Measurements from ENCODE around the gene FMOD. TPM values are rescaled to one million over a fixed set of nuclear protein-coding genes. Genes with fewer than 3 reads are reported as not detected.

Gene FMOD
- total RNA-seq: not detected
- 0 reads per million in 2 donors for total RNA-seq

GRCh38 chr1:203351037-203351625 lies at the start of gene FMOD:
TSS of gene FMOD (minus strand) at chr1:203351122. CDS start at chr1:203348270, 2,852 bp downstream.
- peak; percentile 36 for ATAC-seq
- no peak for DNase-seq
- H3K4me1 Mint-ChIP-seq: peaks cover 5% of the 10 kb centered on the region
- H3K9me3 ChIP-seq (ENCODE audit: control insufficient read depth, low read length, poor library complexity, severe bottlenecking): no peaks in the 10 kb centered on the region
- peaks cover 4% of the 10 kb centered on the region for H3K36me3 Mint-ChIP-seq (ENCODE audit: low read depth)
- no peak within 1 kb of the TSS for H3K27ac Mint-ChIP-seq
- no peak within 1 kb of the TSS for H3K4me3 Mint-ChIP-seq
- H3K27me3 Mint-ChIP-seq: peaks cover 82% of the 10 kb centered on the region

- Mint-ChIP-seq H3K4me3 (no peak overlapping the region), H3K27ac (no peak overlapping the region), H3K27me3 (peaks cover 49% of the 10 kb centered on the region), H3K36me3 (ENCODE audit: low read depth) (peaks cover 9% of the 10 kb centered on the region), H3K4me1 (peaks cover 4% of the 10 kb centered on the region)
- no peaks in the 10 kb centered on the region for H3K9me3 ChIP-seq (ENCODE audit: control insufficient read depth, low read length, poor library complexity, severe bottlenecking)
- no peak for ATAC-seq
- no peak for DNase-seq
These were observed 45.8 kb upstream of the FMOD start for GRCh38 chr1:203396595-203397194.

- H3K36me3 Mint-ChIP-seq (ENCODE audit: low read depth): peaks cover 4% of the 10 kb centered on the region
- DNase-seq (no peak), ATAC-seq (no peak)
- no peaks in the 10 kb centered on the region for H3K9me3 ChIP-seq (ENCODE audit: control insufficient read depth, low read length, poor library complexity, severe bottlenecking)
- no peaks in the 10 kb centered on the region for H3K4me1 Mint-ChIP-seq
- no peak overlapping the region for H3K27ac Mint-ChIP-seq
- H3K4me3 Mint-ChIP-seq: no peak overlapping the region
- peaks cover 40% of the 10 kb centered on the region for H3K27me3 Mint-ChIP-seq
These were observed 44.8 kb upstream of the FMOD start for GRCh38 chr1:203395751-203396150.

- ATAC-seq: no peak
- Mint-ChIP-seq H3K4me3 (no peak overlapping the region), H3K4me1 (peaks cover 3% of the 10 kb centered on the region), H3K36me3 (ENCODE audit: low read depth) (peaks cover 2% of the 10 kb centered on the region), H3K27ac (no peak overlapping the region), H3K27me3 (peaks cover 25% of the 10 kb centered on the region)
- no peak for DNase-seq
- no peaks in the 10 kb centered on the region for H3K9me3 ChIP-seq (ENCODE audit: control insufficient read depth, low read length, poor library complexity, severe bottlenecking)
These were observed 39.4 kb upstream of the FMOD start for GRCh38 chr1:203390298-203390697.

- ATAC-seq (no peak), DNase-seq (no peak)
- H3K27ac Mint-ChIP-seq: no peak overlapping the region
- H3K36me3 Mint-ChIP-seq (ENCODE audit: low read depth): peaks cover 2% of the 10 kb centered on the region
- no peak overlapping the region for H3K4me3 Mint-ChIP-seq
- H3K27me3 Mint-ChIP-seq: peaks cover 34% of the 10 kb centered on the region
- peaks cover 3% of the 10 kb centered on the region for H3K4me1 Mint-ChIP-seq
- H3K9me3 ChIP-seq (ENCODE audit: control insufficient read depth, low read length, poor library complexity, severe bottlenecking): no peaks in the 10 kb centered on the region
These were observed 37.8 kb upstream of the FMOD start for GRCh38 chr1:203388683-203389082.

GRCh38 chr1:203382026-203382425 lies 31.1 kb upstream of the FMOD start:
- peaks cover 40% of the 10 kb centered on the region for H3K27me3 Mint-ChIP-seq
- H3K9me3 ChIP-seq (ENCODE audit: control insufficient read depth, low read length, poor library complexity, severe bottlenecking): no peaks in the 10 kb centered on the region
- ATAC-seq (no peak), DNase-seq (no peak)
- H3K4me1 Mint-ChIP-seq: peaks cover 3% of the 10 kb centered on the region
- H3K27ac Mint-ChIP-seq: no peak overlapping the region
- H3K4me3 Mint-ChIP-seq: no peak overlapping the region
- H3K36me3 Mint-ChIP-seq (ENCODE audit: low read depth): peaks cover 5% of the 10 kb centered on the region

GRCh38 chr1:203381151-203381751 lies 30.3 kb upstream of the FMOD start:
- H3K36me3 Mint-ChIP-seq (ENCODE audit: low read depth): peaks cover 5% of the 10 kb centered on the region
- ATAC-seq: peak; percentile 55

GRCh38 chr1:203380420-203381150 lies 29.7 kb upstream of the FMOD start:
- H3K9me3 ChIP-seq (ENCODE audit: control insufficient read depth, low read length, poor library complexity, severe bottlenecking): no peaks in the 10 kb centered on the region
- Mint-ChIP-seq H3K27ac (no peak overlapping the region), H3K27me3 (peaks cover 38% of the 10 kb centered on the region), H3K4me1 (peaks cover 2% of the 10 kb centered on the region), H3K36me3 (ENCODE audit: low read depth) (peaks cover 5% of the 10 kb centered on the region), H3K4me3 (no peak overlapping the region)
- no peak for ATAC-seq
- DNase-seq: no peak

More at GRCh38 chr1:203381151-203381751, 30.3 kb upstream of the FMOD start:
- Mint-ChIP-seq H3K27ac (no peak overlapping the region), H3K27me3 (peaks cover 40% of the 10 kb centered on the region), H3K4me1 (peaks cover 3% of the 10 kb centered on the region), H3K4me3 (no peak overlapping the region)
- no peak for DNase-seq
- no peaks in the 10 kb centered on the region for H3K9me3 ChIP-seq (ENCODE audit: control insufficient read depth, low read length, poor library complexity, severe bottlenecking)

GRCh38 chr1:203379825-203380224 lies 28.9 kb upstream of the FMOD start:
- ATAC-seq (no peak), DNase-seq (no peak)
- no peaks in the 10 kb centered on the region for H3K9me3 ChIP-seq (ENCODE audit: control insufficient read depth, low read length, poor library complexity, severe bottlenecking)
- Mint-ChIP-seq H3K27me3 (peaks cover 35% of the 10 kb centered on the region), H3K27ac (no peak overlapping the region), H3K4me3 (no peak overlapping the region), H3K36me3 (ENCODE audit: low read depth) (peaks cover 3% of the 10 kb centered on the region), H3K4me1 (no peaks in the 10 kb centered on the region)

- Mint-ChIP-seq H3K4me1 (no peaks in the 10 kb centered on the region), H3K27me3 (peaks cover 26% of the 10 kb centered on the region), H3K4me3 (no peak overlapping the region), H3K27ac (no peak overlapping the region), H3K36me3 (ENCODE audit: low read depth) (peaks cover 3% of the 10 kb centered on the region)
- ATAC-seq (no peak), DNase-seq (no peak)
- no peaks in the 10 kb centered on the region for H3K9me3 ChIP-seq (ENCODE audit: control insufficient read depth, low read length, poor library complexity, severe bottlenecking)
These were observed 27.8 kb upstream of the FMOD start for GRCh38 chr1:203378556-203379245.

GRCh38 chr1:203373991-203374390 lies 23.1 kb upstream of the FMOD start:
- H3K27me3 Mint-ChIP-seq: peaks cover 24% of the 10 kb centered on the region
- H3K4me1 Mint-ChIP-seq: no peaks in the 10 kb centered on the region
- no peaks in the 10 kb centered on the region for H3K9me3 ChIP-seq (ENCODE audit: control insufficient read depth, low read length, poor library complexity, severe bottlenecking)
- H3K27ac Mint-ChIP-seq: no peak overlapping the region
- no peak for DNase-seq
- ATAC-seq: no peak
- H3K36me3 Mint-ChIP-seq (ENCODE audit: low read depth): peaks cover 2% of the 10 kb centered on the region
- no peak overlapping the region for H3K4me3 Mint-ChIP-seq

GRCh38 chr1:203373002-203373401 lies 22.1 kb upstream of the FMOD start:
- no peaks in the 10 kb centered on the region for H3K9me3 ChIP-seq (ENCODE audit: control insufficient read depth, low read length, poor library complexity, severe bottlenecking)
- Mint-ChIP-seq H3K27me3 (peaks cover 28% of the 10 kb centered on the region), H3K4me3 (no peak overlapping the region), H3K36me3 (ENCODE audit: low read depth) (no peaks in the 10 kb centered on the region), H3K27ac (no peak overlapping the region), H3K4me1 (no peaks in the 10 kb centered on the region)
- no peak for ATAC-seq
- DNase-seq: no peak

- DNase-seq (no peak), ATAC-seq (no peak)
- H3K9me3 ChIP-seq (ENCODE audit: control insufficient read depth, low read length, poor library complexity, severe bottlenecking): no peaks in the 10 kb centered on the region
- no peak overlapping the region for H3K27ac Mint-ChIP-seq
- no peaks in the 10 kb centered on the region for H3K4me1 Mint-ChIP-seq
- H3K36me3 Mint-ChIP-seq (ENCODE audit: low read depth): peaks cover 3% of the 10 kb centered on the region
- H3K27me3 Mint-ChIP-seq: peaks cover 39% of the 10 kb centered on the region
- H3K4me3 Mint-ChIP-seq: no peak overlapping the region
These were observed 20.4 kb upstream of the FMOD start for GRCh38 chr1:203371288-203371687.
